Testis (tissue), 2 donors: ENCODE results near the gene GUSB.

ENCODE experiments used
- CTCF ChIP-seq, 3 experiments: fragments of 450-650 bp in 2 of 3; fragments of 200-600 bp in 1 of 3; sonication (generic) in 1 of 3; IDR thresholded peaks; one replicate each; pipeline ENCODE4 v1.5.1; 2016 to 2019; ENCODE audit warnings: antibody characterized with exemption in 3 of 3, mild to moderate bottlenecking in 2 of 3, moderate library complexity in 1 of 3
- POLR2A ChIP-seq: fragments of 450-650 bp; IDR thresholded peaks from one replicate; pipeline ENCODE4 v1.6.1; 2017; ENCODE audit warnings: antibody characterized with exemption, mild to moderate bottlenecking, moderate library complexity

GRCh38 chr7:65927489-65928448 is 54.2 kb downstream of the GUSB start:
- no peak for TF ChIP-seq CTCF (IDR thresholded peaks at IDR 0.05)
- no peak for TF ChIP-seq POLR2A
